ENCODE data around the gene HYAL2. TPM values are rescaled to one million over a fixed set of nuclear protein-coding genes. Genes with fewer than 3 reads are reported as not detected.

Gene HYAL2
- total and polyA plus RNA-seq, 2 experiments from 2014 or later: 35.8 to 48.0 TPM

- in situ Hi-C loops (cut with MboI): loop anchor here (10.0 kb wide), 1 partner anchor 193 kb away; no protein-coding TSS in a partner anchor
- Histone ChIP-seq H3K27ac (no peak overlapping the region), H3K9me3 (ENCODE audit: low read depth) (no peaks in the 10 kb centered on the region), H3K4me3 (no peak overlapping the region), H3K79me2 (ENCODE audit: insufficient read depth) (peaks cover 27% of the 10 kb centered on the region), H4K20me1 (ENCODE audit: insufficient read depth) (no peaks in the 10 kb centered on the region), H3K4me1 (ENCODE audit: insufficient read depth) (peaks cover 25% of the 10 kb centered on the region), H3K4me2 (ENCODE audit: unreplicated experiment) (no peak overlapping the region), H3K27me3 (replicated peaks; ENCODE audit: insufficient read depth) (no peaks in the 10 kb centered on the region), H3K9me2 (ENCODE audit: insufficient read depth) (no peaks in the 10 kb centered on the region), H3F3A (ENCODE audit: insufficient read depth) (peaks cover 28% of the 10 kb centered on the region), H3K9ac (no peak overlapping the region), H2AFZ (no peak overlapping the region), H3K36me3 (ENCODE audit: low read depth) (no peaks in the 10 kb centered on the region)
- DNase-seq: no peak
- 82 to 90% methylated on average over 9 to 13 of the region's 13 CpGs for WGBS, 2 experiments (ENCODE audit: low coverage in 1 of 2, low lambda C conversion rate in 2 of 2, missing lambda C conversion rate in 2 of 2)
- TF ChIP-seq EZH2phosphoT487 (IDR thresholded peaks at IDR 0.05; ENCODE audit: insufficient read depth, low read depth): no peak
- no peak for TF ChIP-seq EZH2 (IDR thresholded peaks at IDR 0.05; ENCODE audit: insufficient read depth, poor library complexity, severe bottlenecking)
Observed at GRCh38 chr3:50341996-50342650, 19.6 kb upstream of the HYAL2 start.

- no peak for DNase-seq
- Histone ChIP-seq H3K9me3 (ENCODE audit: low read depth) (no peaks in the 10 kb centered on the region), H2AFZ (no peak overlapping the region), H3K27ac (no peak overlapping the region), H3K4me3 (peak overlapping the region; percentile 89), H3K4me2 (ENCODE audit: unreplicated experiment) (peak overlapping the region; percentile 90), H4K20me1 (ENCODE audit: insufficient read depth) (no peaks in the 10 kb centered on the region), H3K4me1 (ENCODE audit: insufficient read depth) (peaks cover 25% of the 10 kb centered on the region), H3K9me2 (ENCODE audit: insufficient read depth) (no peaks in the 10 kb centered on the region), H3F3A (ENCODE audit: insufficient read depth) (peaks cover 27% of the 10 kb centered on the region), H3K36me3 (ENCODE audit: low read depth) (no peaks in the 10 kb centered on the region), H3K27me3 (replicated peaks; ENCODE audit: insufficient read depth) (no peaks in the 10 kb centered on the region), H3K79me2 (ENCODE audit: insufficient read depth) (peaks cover 32% of the 10 kb centered on the region), H3K9ac (peak overlapping the region; percentile 92)
- WGBS, 2 experiments (ENCODE audit: low coverage in 1 of 2, low lambda C conversion rate in 2 of 2, missing lambda C conversion rate in 2 of 2): 76 to 86% methylated on average over 9 of the region's 9 CpGs
- in situ Hi-C loops (cut with MboI): loop anchor here (10.0 kb wide), 1 partner anchor 193 kb away; no protein-coding TSS in a partner anchor
- TF ChIP-seq EZH2phosphoT487 (IDR thresholded peaks at IDR 0.05; ENCODE audit: insufficient read depth, low read depth): no peak
- no peak for TF ChIP-seq EZH2 (IDR thresholded peaks at IDR 0.05; ENCODE audit: insufficient read depth, poor library complexity, severe bottlenecking)
Observed at GRCh38 chr3:50341537-50341936, 19.0 kb upstream of the HYAL2 start.

DNA sequence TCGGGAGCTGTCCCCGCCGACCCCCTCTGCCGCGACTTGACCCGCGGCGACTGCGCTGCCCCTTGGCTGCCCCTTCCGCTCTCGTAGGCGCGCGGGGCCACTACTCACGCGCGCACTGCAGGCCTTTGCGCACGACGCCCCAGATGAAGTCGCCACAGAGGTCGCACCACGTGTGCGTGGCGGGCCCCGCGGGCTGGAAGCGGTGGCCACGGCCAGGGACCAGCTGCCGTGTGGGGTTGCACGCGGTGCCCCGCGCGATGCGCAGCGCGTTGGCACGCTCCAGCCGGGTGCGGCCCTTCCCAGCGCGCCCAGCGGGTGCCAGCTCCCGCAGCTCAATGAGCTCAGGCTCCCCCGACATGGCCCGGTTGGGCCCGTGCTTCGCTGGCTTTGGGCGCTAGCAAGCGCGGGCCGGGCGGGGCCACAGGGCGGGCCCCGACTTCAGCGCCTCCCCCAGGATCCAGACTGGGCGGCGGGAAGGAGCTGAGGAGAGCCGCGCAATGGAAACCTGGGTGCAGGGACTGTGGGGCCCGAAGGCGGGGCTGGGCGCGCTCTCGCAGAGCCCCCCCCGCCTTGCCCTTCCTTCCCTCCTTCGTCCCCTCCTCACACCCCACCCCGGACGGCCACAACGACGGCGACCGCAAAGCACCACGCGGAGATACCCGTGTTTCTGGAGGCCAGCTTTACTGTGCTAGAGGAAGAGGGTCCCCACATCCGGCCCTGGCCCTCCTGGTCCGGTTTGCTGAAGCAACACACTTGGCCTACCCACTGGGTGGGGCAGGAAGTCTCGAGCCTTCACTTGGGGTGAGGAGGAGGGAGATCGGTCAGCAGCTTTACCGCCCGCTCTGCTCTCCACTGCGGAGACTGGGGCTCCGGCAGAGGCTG, 18.1 kb upstream of the HYAL2 start, which contains the start of gene RASSF1:
Gene RASSF1, minus strand, starts transcription at position 389 of the 882 bp plus-strand sequence. Its CDS starts 31 bp downstream, at position 358.
- peak; percentile 90 for DNase-seq
- no peaks in the 10 kb centered on the region for H3K9me2 ChIP-seq (ENCODE audit: insufficient read depth)
- H3K79me2 ChIP-seq (ENCODE audit: insufficient read depth): peaks cover 40% of the 10 kb centered on the region
- no peaks in the 10 kb centered on the region for H3K36me3 ChIP-seq (ENCODE audit: low read depth)
- H3K9ac ChIP-seq: peak within 1 kb of the TSS; percentile 92
- peaks cover 28% of the 10 kb centered on the region for H3K4me1 ChIP-seq (ENCODE audit: insufficient read depth)
- peak within 1 kb of the TSS; percentile 96 for H3K27ac ChIP-seq
- H4K20me1 ChIP-seq (ENCODE audit: insufficient read depth): no peaks in the 10 kb centered on the region
- WGBS, 2 experiments (ENCODE audit: low coverage in 1 of 2, low lambda C conversion rate in 2 of 2, missing lambda C conversion rate in 2 of 2): 1 to 2% methylated on average over 68 to 80 of the region's 85 CpGs
- in situ Hi-C loops (cut with MboI): loop anchor here (10.0 kb wide), 1 partner anchor 194 kb away; no protein-coding TSS in a partner anchor
- peak within 1 kb of the TSS; percentile 89 for H3K4me3 ChIP-seq
- peak within 1 kb of the TSS; percentile 70 for H2AFZ ChIP-seq
- peak within 1 kb of the TSS; percentile 90 for H3K4me2 ChIP-seq (ENCODE audit: unreplicated experiment)
- TF ChIP-seq EZH2 (IDR thresholded peaks at IDR 0.05; ENCODE audit: insufficient read depth, poor library complexity, severe bottlenecking) (no peak), EZH2phosphoT487 (IDR thresholded peaks at IDR 0.05; ENCODE audit: insufficient read depth, low read depth) (no peak)
- peaks cover 32% of the 10 kb centered on the region for H3F3A ChIP-seq (ENCODE audit: insufficient read depth)
- H3K27me3 ChIP-seq (replicated peaks; ENCODE audit: insufficient read depth): no peaks in the 10 kb centered on the region
- no peaks in the 10 kb centered on the region for H3K9me3 ChIP-seq (ENCODE audit: low read depth)

DNA sequence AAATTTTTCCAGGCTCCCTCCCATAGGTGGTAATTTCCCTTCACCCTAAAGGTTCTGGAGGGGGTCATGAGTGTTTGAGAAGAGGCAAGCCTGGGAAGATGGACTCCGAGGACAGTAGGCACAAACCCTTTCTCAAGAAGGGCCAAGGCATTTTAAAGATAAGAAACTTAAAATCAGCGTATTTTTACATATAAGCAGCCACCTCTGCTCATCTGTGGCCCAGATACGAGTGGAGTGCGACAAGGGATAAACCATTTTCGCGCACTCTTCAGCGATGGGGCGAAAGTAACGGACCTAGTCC, 17.6 kb upstream of the HYAL2 start:
- H3K27ac ChIP-seq: peak overlapping the region; percentile 96
- peaks cover 46% of the 10 kb centered on the region for H3K79me2 ChIP-seq (ENCODE audit: insufficient read depth)
- WGBS, 2 experiments (ENCODE audit: low coverage in 1 of 2, low lambda C conversion rate in 2 of 2, missing lambda C conversion rate in 2 of 2): 0 to 3% methylated on average over 9 of the region's 9 CpGs
- H3K9ac ChIP-seq: peak overlapping the region; percentile 92
- no peaks in the 10 kb centered on the region for H3K27me3 ChIP-seq (replicated peaks; ENCODE audit: insufficient read depth)
- peaks cover 34% of the 10 kb centered on the region for H3K4me1 ChIP-seq (ENCODE audit: insufficient read depth)
- TF ChIP-seq EZH2phosphoT487 (IDR thresholded peaks at IDR 0.05; ENCODE audit: insufficient read depth, low read depth): no peak
- no peak for TF ChIP-seq EZH2 (IDR thresholded peaks at IDR 0.05; ENCODE audit: insufficient read depth, poor library complexity, severe bottlenecking)
- no peaks in the 10 kb centered on the region for H4K20me1 ChIP-seq (ENCODE audit: insufficient read depth)
- in situ Hi-C loops (cut with MboI): loop anchor here (10.0 kb wide), 1 partner anchor 195 kb away; no protein-coding TSS in a partner anchor
- H3K4me3 ChIP-seq: peak overlapping the region; percentile 89
- DNase-seq: no peak
- H3K36me3 ChIP-seq (ENCODE audit: low read depth): no peaks in the 10 kb centered on the region
- no peaks in the 10 kb centered on the region for H3K9me2 ChIP-seq (ENCODE audit: insufficient read depth)
- peaks cover 38% of the 10 kb centered on the region for H3F3A ChIP-seq (ENCODE audit: insufficient read depth)
- H2AFZ ChIP-seq: peak overlapping the region; percentile 70
- H3K9me3 ChIP-seq (ENCODE audit: low read depth): no peaks in the 10 kb centered on the region
- peak overlapping the region; percentile 90 for H3K4me2 ChIP-seq (ENCODE audit: unreplicated experiment)

Data from GM23248 (cell line).